Renal cortex interstitium (tissue), 15 donors: Measurements from ENCODE around the gene DHRS4L2. TPM values are rescaled to one million over a fixed set of nuclear protein-coding genes. Genes with fewer than 3 reads are reported as not detected.
"Not testable (repeated sequence)": the region's sequence is repeated elsewhere in the genome, so short reads cannot be mapped to it uniquely, and the experiment has no call there.

Experiments
- DNase-seq, 11 donors: peaks; one replicate each; pipeline ENCODE4 v3.0.0-alpha.2; 2013; ENCODE audit warnings: low read depth in 9 of 11, low spot score in 4 of 11; ENCODE audit errors: extremely low read depth in 1 of 11
- long read RNA-seq, 16 experiments: transcript quantifications; one replicate each; lab custom pipeline, GENCODE V29; 2026
- polyA plus RNA-seq, 3 donors: library from polyadenylated mRNA; unstranded; fragments of 120-200 nt; gene quantifications; one replicate each; pipeline ENCODE4 v1.2.1, GENCODE V29; 2013; ENCODE audit not compliant: insufficient read length in 3 of 3

DHRS4L2 gene
- 10 to 100 TPM; 34.9 to 40.4 (median 35.4) TPM for polyA plus RNA-seq
- long read RNA-seq, donor 1, transcript DHRS4L2-202 (5 exons, 1,117 nt): major isoform, 7 of 7 reads
- long read RNA-seq, donor 1, partial matches to known transcripts: 0 of 7 reads
- long read RNA-seq, donor 1, other reads (novel, unspliced or antisense): 0 of 7 reads
- long read RNA-seq, donor 2: 0 reads
- long read RNA-seq, donor 3, partial matches to known transcripts: 0 of 4 reads
- long read RNA-seq, donor 3, other reads (novel, unspliced or antisense): 0 of 4 reads
- long read RNA-seq, donor 4, transcript DHRS4L2-202 (5 exons, 1,117 nt): major isoform, 6 of 6 reads
- long read RNA-seq, donor 4, partial matches to known transcripts: 0 of 6 reads
- long read RNA-seq, donor 4, other reads (novel, unspliced or antisense): 0 of 6 reads
- long read RNA-seq, donor 5: 0 reads
- long read RNA-seq, donor 6, partial matches to known transcripts: 0 of 3 reads
- long read RNA-seq, donor 6, other reads (novel, unspliced or antisense): 0 of 3 reads
- long read RNA-seq, donor 7, partial matches to known transcripts: 0 of 3 reads
- long read RNA-seq, donor 7, other reads (novel, unspliced or antisense): 0 of 3 reads
- long read RNA-seq, donor 8: 0 reads
- long read RNA-seq, donor 9, partial matches to known transcripts: 0 of 2 reads
- long read RNA-seq, donor 9, other reads (novel, unspliced or antisense): 0 of 2 reads
- long read RNA-seq, donor 10, partial matches to known transcripts: 0 of 1 reads
- long read RNA-seq, donor 10, other reads (novel, unspliced or antisense): 0 of 1 reads
- long read RNA-seq, donor 11, partial matches to known transcripts: 0 of 1 reads
- long read RNA-seq, donor 11, other reads (novel, unspliced or antisense): 0 of 1 reads
- long read RNA-seq, donor 12: 0 reads
- long read RNA-seq, donor 13: 0 reads
- long read RNA-seq, donor 14, partial matches to known transcripts: 0 of 1 reads
- long read RNA-seq, donor 14, other reads (novel, unspliced or antisense): 0 of 1 reads
- long read RNA-seq, donor 15, partial matches to known transcripts: 0 of 4 reads
- long read RNA-seq, donor 15, other reads (novel, unspliced or antisense): 0 of 4 reads
- long read RNA-seq, donor 16, partial matches to known transcripts: 0 of 6 reads
- long read RNA-seq, donor 16, other reads (novel, unspliced or antisense): 0 of 6 reads

GRCh38 chr14:23988607-23989363 is at the start of gene DHRS4L2:
DHRS4L2 (plus strand) TSS chr14:23988929; CDS start chr14:23988948, 19 bp downstream.
- peak in 8 of 11 donors; percentile 36 to 78 (median 63) for DNase-seq

- no peak for DNase-seq
Measured at GRCh38 chr14:23939607-23940326, 49.0 kb upstream of the DHRS4L2 start.

- no peak for DNase-seq
Measured at GRCh38 chr14:23941230-23941629, 47.5 kb upstream of the DHRS4L2 start.

- DNase-seq: no peak
Measured at GRCh38 chr14:23941669-23942068, 47.1 kb upstream of the DHRS4L2 start.

- DNase-seq: no peak
Measured at GRCh38 chr14:23942587-23942986, 46.1 kb upstream of the DHRS4L2 start.

- DNase-seq: not testable (repeated sequence)
Measured at GRCh38 chr14:23949069-23949468, 39.7 kb upstream of the DHRS4L2 start.

- DNase-seq: no peak
Measured at GRCh38 chr14:23950411-23951135, 38.2 kb upstream of the DHRS4L2 start.

- DNase-seq: not testable (repeated sequence)
Measured at GRCh38 chr14:23951136-23951466, 37.6 kb upstream of the DHRS4L2 start.

- DNase-seq: no peak
Measured at GRCh38 chr14:23951590-23952201, 37.0 kb upstream of the DHRS4L2 start.

- DNase-seq: not testable (repeated sequence)
Measured at GRCh38 chr14:23953116-23953463, 35.6 kb upstream of the DHRS4L2 start.

- peak in 9 of 11 donors; percentile 67 to 84 (median 77) for DNase-seq
Measured at GRCh38 chr14:23953464-23954278, 35.1 kb upstream of the DHRS4L2 start, which contains the start of gene DHRS4. DHRS4 (plus strand) TSS chr14:23953770; CDS start chr14:23953789, 19 bp downstream.

GRCh38 chr14:23954279-23954614 is 34.5 kb upstream of the DHRS4L2 start:
- DNase-seq: not testable (repeated sequence)

- DNase-seq: not testable (repeated sequence)
Measured at GRCh38 chr14:23954965-23955364, 33.8 kb upstream of the DHRS4L2 start.

- DNase-seq: not testable (repeated sequence)
Measured at GRCh38 chr14:23955811-23956210, 32.9 kb upstream of the DHRS4L2 start.

- DNase-seq: not testable (repeated sequence)
Measured at GRCh38 chr14:23957913-23958569, 30.7 kb upstream of the DHRS4L2 start.

GRCh38 chr14:23960899-23961298 is 27.8 kb upstream of the DHRS4L2 start:
- DNase-seq: not testable (repeated sequence)
